A673 (cell line): ENCODE measurements around the gene COL8A1. TPM values are rescaled to one million over a fixed set of nuclear protein-coding genes. Genes with fewer than 3 reads are reported as not detected.
A peak's percentile ranks its signal among the peaks of the same experiment; 100 is the strongest.
"Not testable (repeated sequence)": the region's sequence is repeated elsewhere in the genome, so short reads cannot be mapped to it uniquely, and the experiment has no call there.

Source experiments
- Bru-seq: library from RNA; stranded (reverse); fragments of 400-500 nt; gene quantifications from one replicate; lab custom pipeline; 2021; lab: Mats Ljungman, UMichigan
- BruChase-seq, 2 experiments: library from RNA; stranded (reverse); fragments of 400-500 nt; gene quantifications; one replicate each; lab custom pipeline; 2021; lab: Mats Ljungman, UMichigan
- BruUV-seq: library from RNA; stranded (reverse); fragments of 400-500 nt; replicated peaks from 2 replicates; lab custom pipeline; 2021; lab: Mats Ljungman, UMichigan
- CTCF ChIA-PET: fragments of 300-600 bp; sonication (Branson Sonifier 250); formaldehyde crosslinking; loops from one replicate; lab custom pipeline; 2022; ENCODE audit warnings: antibody characterized with exemption; lab: Charles Lee
- POLR2A ChIA-PET: fragments of 300-600 bp; sonication (Branson Sonifier 250); formaldehyde crosslinking; loops from one replicate; lab custom pipeline; 2022; ENCODE audit warnings: antibody characterized with exemption; ENCODE audit not compliant: low non-redundant PET; lab: Charles Lee
- DNase-seq: peaks from one replicate; pipeline ENCODE4 v3.0.0-alpha.2; 2015; ENCODE audit warnings: low spot score
- H3K27ac ChIP-seq: fragments of 200-600 bp; sonication (generic); 2 replicates; pipeline ENCODE4 v1.5.1; 2016; ENCODE audit warnings: mixed run types, low read depth, mild to moderate bottlenecking, mixed read lengths, antibody characterized with exemption, low read length; ENCODE audit not compliant: poor library complexity, severe bottlenecking
- H3K27me3 ChIP-seq: fragments of 200-600 bp; sonication (generic); replicated peaks from 2 replicates; pipeline ENCODE4 v1.6.1; 2017; ENCODE audit warnings: mixed run types, low read depth, mild to moderate bottlenecking, mixed read lengths, antibody characterized with exemption, low read length; ENCODE audit not compliant: insufficient read depth, poor library complexity
- H3K36me3 ChIP-seq: fragments of 200-600 bp; sonication (generic); 2 replicates; pipeline ENCODE4 v1.6.1; 2016; ENCODE audit warnings: mixed run types, mild to moderate bottlenecking, mixed read lengths, antibody characterized with exemption, low read length; ENCODE audit not compliant: insufficient read depth, poor library complexity, severe bottlenecking
- H3K4me1 ChIP-seq: fragments of 200-600 bp; sonication (generic); 2 replicates; pipeline ENCODE4 v1.6.1; 2017; ENCODE audit warnings: mixed run types, mild to moderate bottlenecking, mixed read lengths, antibody characterized with exemption, low read length; ENCODE audit not compliant: insufficient read depth, poor library complexity, severe bottlenecking
- H3K4me3 ChIP-seq: fragments of 200-600 bp; sonication (generic); 2 replicates; pipeline ENCODE4 v1.5.1; 2016; ENCODE audit warnings: low read depth, mixed run types, mild to moderate bottlenecking, mixed read lengths, low read length; ENCODE audit not compliant: poor library complexity, severe bottlenecking
- H3K9me3 ChIP-seq: fragments of 200-600 bp; sonication (generic); 2 replicates; pipeline ENCODE4 v1.6.1; 2016; ENCODE audit warnings: mixed run types, low read depth, mild to moderate bottlenecking, mixed read lengths, antibody characterized with exemption, low read length; ENCODE audit not compliant: poor library complexity, severe bottlenecking
- CTCF ChIP-seq: fragments of 300-800, 200-600 bp; sonication (generic); conservative IDR thresholded peaks from 2 replicates; pipeline ENCODE4 v1.5.1; 2017; ENCODE audit warnings: low read depth, mild to moderate bottlenecking, antibody characterized with exemption, low read length, moderate library complexity, mixed read lengths
- EZH2 ChIP-seq: fragments of 200-600 bp; sonication (generic); IDR thresholded peaks from 2 replicates; pipeline ENCODE4 v1.6.1; 2017; ENCODE audit warnings: borderline replicate concordance, low read depth, mild to moderate bottlenecking, mixed read lengths, antibody characterized with exemption, low read length; ENCODE audit not compliant: poor library complexity, severe bottlenecking
- intact Hi-C: fragments of 100-400 bp; cut with micrococcal nuclease; formaldehyde crosslinking; loops from one replicate; pipeline ENCODE4 v1.10.0; 2022; ENCODE audit not compliant: unreplicated experiment
- long read RNA-seq: library from polyadenylated mRNA; stranded (forward); transcript quantifications from one replicate; pipeline ENCODE4 v2.0.0, GENCODE V29; 2022
- total RNA-seq: library from RNA; stranded (reverse); gene quantifications from 2 replicates; pipeline ENCODE4 v1.2.3, GENCODE V29; 2021

Gene COL8A1
- total RNA-seq (2.5 and 2.7 TPM in 2 replicates), Bru-seq, nascent RNA (percentile 47 among the genes with signal in this experiment), BruChase-seq, experiment 1, labeled RNA remaining after a 2-hour chase (percentile 39 among the genes with signal in this experiment), BruChase-seq, experiment 2, labeled RNA remaining after a 6-hour chase (percentile 32 among the genes with signal in this experiment)
- long read RNA-seq, partial matches to known transcripts, result 0 of 4 reads
- long read RNA-seq, other reads (novel, unspliced or antisense), result 3 of 4 reads

- DNase-seq, result peak; percentile 29
- H3K27me3 ChIP-seq, result peaks cover 17% of the 10 kb centered on the region
- peak within 1 kb of the TSS; percentile 42 for H3K4me3 ChIP-seq
- H3K27ac ChIP-seq, result no peak within 1 kb of the TSS
- H3K4me1 ChIP-seq, result peaks cover 9% of the 10 kb centered on the region
- no peaks in the 10 kb centered on the region for H3K36me3 ChIP-seq
- no TSS peak for BruUV-seq
- H3K9me3 ChIP-seq, result no peaks in the 10 kb centered on the region
- ChIA-PET CTCF (no interaction called here), POLR2A (no interaction called here)
- TF ChIP-seq CTCF, result no peak
- no peak for TF ChIP-seq EZH2
- intact Hi-C loops, result no loop called here
Observed at GRCh38 chr3:99638167-99638948, at the start of gene COL8A1. Gene COL8A1 (plus strand): TSS chr3:99638594. CDS start chr3:99790683, 152,089 bp downstream.

GRCh38 chr3:99589168-99589567, 49.2 kb upstream of the COL8A1 start:
- BruUV-seq, H3K27me3 ChIP-seq, intact Hi-C loops, POLR2A ChIA-PET, H3K9me3 ChIP-seq, DNase-seq, H3K4me1 ChIP-seq, CTCF ChIA-PET, H3K36me3 ChIP-seq, H3K27ac ChIP-seq, H3K4me3 ChIP-seq: not testable (repeated sequence)

- TF ChIP-seq CTCF, result no peak
- no peak for TF ChIP-seq EZH2
- H3K27me3 ChIP-seq, result no peaks in the 10 kb centered on the region
- intact Hi-C loops, result no loop called here
- H3K9me3 ChIP-seq, result no peaks in the 10 kb centered on the region
- H3K4me1 ChIP-seq, result no peaks in the 10 kb centered on the region
- CTCF ChIA-PET, result no interaction called here
- BruUV-seq, result no TSS peak
- DNase-seq, result no peak
- no peaks in the 10 kb centered on the region for H3K36me3 ChIP-seq
- no peak overlapping the region for H3K27ac ChIP-seq
- H3K4me3 ChIP-seq, result no peak overlapping the region
- POLR2A ChIA-PET, result no interaction called here
Observed at GRCh38 chr3:99599894-99600293, 38.5 kb upstream of the COL8A1 start.
